GM15510 (cell line): ENCODE results near the gene CHCT1.

ENCODE experiments used
- POLR2A ChIP-seq: IDR thresholded peaks from 3 replicates; pipeline ENCODE4 v1.6.1; 2011; ENCODE audit warnings: borderline replicate concordance; ENCODE audit not compliant: insufficient read length; ENCODE audit errors: extremely low read depth

CHCT1 gene

GRCh38 chr17:60426596-60426995, 4.3 kb downstream of the CHCT1 start:
- no peak for TF ChIP-seq POLR2A

- no peak for TF ChIP-seq POLR2A
Measured at GRCh38 chr17:60435244-60436167, 13.2 kb downstream of the CHCT1 start.

GRCh38 chr17:60436676-60437075, 14.4 kb downstream of the CHCT1 start:
- no peak for TF ChIP-seq POLR2A

- no peak for TF ChIP-seq POLR2A
Measured at GRCh38 chr17:60439501-60439900, 17.2 kb downstream of the CHCT1 start.

DNA sequence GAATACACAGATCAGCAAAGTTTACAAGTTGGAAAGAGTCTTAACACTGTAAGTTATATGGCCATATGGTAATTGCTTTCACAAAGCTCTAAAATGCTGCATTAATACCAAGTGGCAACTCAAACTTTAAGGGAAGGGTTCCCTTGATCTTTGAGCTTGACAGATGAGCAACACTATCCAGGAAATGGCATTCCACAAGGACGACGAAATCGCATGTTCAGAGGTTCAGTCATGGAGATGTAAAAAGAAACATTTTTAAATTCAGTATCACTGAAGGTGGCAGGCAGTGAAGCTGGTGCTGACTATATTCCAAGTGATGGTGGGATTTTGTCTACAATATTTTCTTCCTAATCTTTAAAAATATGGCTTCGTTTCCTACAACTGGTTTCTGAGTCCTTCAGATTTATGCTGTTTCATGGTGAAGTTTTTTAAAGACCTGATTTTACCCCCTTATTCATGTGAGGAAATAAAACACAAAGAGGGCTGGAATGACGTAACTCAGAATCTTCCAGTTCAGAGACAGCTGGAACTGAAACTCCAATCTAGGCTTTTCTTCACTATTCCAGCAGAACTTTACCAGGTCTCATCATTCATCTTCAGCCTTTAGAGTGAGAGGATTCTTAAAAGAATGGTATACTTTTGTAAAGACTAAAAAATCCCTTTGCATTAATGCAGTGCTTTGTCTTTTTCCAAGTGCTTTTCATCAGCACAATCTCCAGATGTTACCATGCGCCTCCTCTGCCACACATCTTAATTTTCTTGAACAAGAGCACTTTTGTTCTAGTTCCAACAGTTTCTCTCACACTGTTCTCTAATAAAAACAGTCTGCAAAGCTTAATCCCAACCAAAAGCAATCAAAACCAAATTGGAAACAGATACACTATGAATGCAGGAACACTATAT, 20.2 kb downstream of the CHCT1 start:
- no peak for TF ChIP-seq POLR2A

DNA sequence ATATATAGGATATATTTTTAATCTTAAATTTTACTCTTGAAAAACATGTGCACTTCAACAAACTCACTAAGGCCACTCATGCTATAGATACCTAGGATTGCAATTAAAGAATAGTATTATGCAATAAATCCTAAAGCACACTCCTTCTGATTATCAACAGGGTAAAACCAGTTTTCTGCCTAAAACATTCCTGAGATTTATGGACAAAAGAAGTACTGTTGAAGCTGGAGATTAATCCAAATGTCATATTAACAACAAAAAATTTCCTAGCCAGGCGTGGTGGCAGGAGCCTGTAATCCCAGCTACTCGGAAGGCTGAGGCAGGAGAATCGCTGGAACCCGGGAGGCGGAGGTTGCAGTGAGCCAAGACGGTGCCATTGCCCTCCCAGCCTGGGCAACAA, 21.4 kb downstream of the CHCT1 start:
- TF ChIP-seq POLR2A = no peak

GRCh38 chr17:60445144-60445543, 22.9 kb downstream of the CHCT1 start:
- no peak for TF ChIP-seq POLR2A

- TF ChIP-seq POLR2A = no peak
Measured at GRCh38 chr17:60447375-60447774, 25.1 kb downstream of the CHCT1 start.

GRCh38 chr17:60451071-60451470, 28.8 kb downstream of the CHCT1 start:
- TF ChIP-seq POLR2A = no peak

GRCh38 chr17:60451965-60452364, 29.7 kb downstream of the CHCT1 start:
- TF ChIP-seq POLR2A = no peak

- no peak for TF ChIP-seq POLR2A
Measured at GRCh38 chr17:60455378-60455777, 33.1 kb downstream of the CHCT1 start.

- no peak for TF ChIP-seq POLR2A
Measured at GRCh38 chr17:60457148-60457547, 34.9 kb downstream of the CHCT1 start.

GRCh38 chr17:60461584-60461983, 39.3 kb downstream of the CHCT1 start:
- TF ChIP-seq POLR2A = no peak

- TF ChIP-seq POLR2A = no peak
Measured at GRCh38 chr17:60463157-60463835, 41.0 kb downstream of the CHCT1 start.

DNA sequence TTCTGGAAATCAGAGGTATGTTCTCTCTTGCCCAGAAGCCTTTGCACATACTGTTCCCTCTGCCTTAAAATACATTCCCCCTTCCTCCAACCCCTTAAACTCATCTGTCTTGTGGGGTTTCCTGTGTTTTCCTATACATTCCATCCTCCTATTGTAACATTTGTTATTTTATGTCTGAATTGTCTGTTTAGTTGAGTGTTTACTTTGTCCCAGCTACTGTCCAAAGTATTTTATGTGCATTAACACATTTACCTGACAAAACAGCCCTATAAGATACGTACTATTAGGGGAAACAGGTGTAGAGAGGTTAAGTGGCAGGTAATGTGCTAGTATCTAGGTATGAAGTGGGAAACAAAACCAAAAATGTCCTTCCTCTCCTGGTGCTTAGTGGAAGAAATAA, 42.1 kb downstream of the CHCT1 start:
- no peak for TF ChIP-seq POLR2A
